Measurements from ENCODE around the gene CKS1B.

The CKS1B gene

GRCh38 chr1:155005076-155006011 is 30.9 kb downstream of the CKS1B start:
- peaks cover 60% of the 10 kb centered on the region for H3K79me2 ChIP-seq (ENCODE audit: insufficient read depth, low read depth)
- H2AFZ ChIP-seq (ENCODE audit: low read depth), result no peak overlapping the region
- no peak overlapping the region for H3K4me3 ChIP-seq (IDR thresholded peaks at IDR 0.05; ENCODE audit: insufficient read depth, low read depth, low read length)
- H3K27ac ChIP-seq, result peak overlapping the region; percentile 72
- peak overlapping the region; percentile 89 for H3K4me2 ChIP-seq
- H3K36me3 ChIP-seq (ENCODE audit: insufficient read depth), result no peaks in the 10 kb centered on the region
- no peaks in the 10 kb centered on the region for H4K20me1 ChIP-seq (ENCODE audit: insufficient read depth)
- TF ChIP-seq CTCF (conservative IDR thresholded peaks at IDR 0.05; ENCODE audit: low read depth, low read length), result no peak
- peak overlapping the region; percentile 85; the same call in 1 of the 2 replicates for H3K9ac ChIP-seq
- peaks cover 34% of the 10 kb centered on the region for H3K4me1 ChIP-seq (ENCODE audit: low read depth, poor library complexity, severe bottlenecking)
- H3K27me3 ChIP-seq (ENCODE audit: insufficient read depth, low read depth), result no peaks in the 10 kb centered on the region

- peaks cover 34% of the 10 kb centered on the region for H3K4me1 ChIP-seq (ENCODE audit: low read depth, poor library complexity, severe bottlenecking)
- H2AFZ ChIP-seq (ENCODE audit: low read depth), result no peak overlapping the region
- H3K4me3 ChIP-seq (IDR thresholded peaks at IDR 0.05; ENCODE audit: insufficient read depth, low read depth, low read length), result peak overlapping the region; percentile 33
- no peaks in the 10 kb centered on the region; the same call in 1 of the 2 replicates for H3K36me3 ChIP-seq (ENCODE audit: insufficient read depth)
- H3K27ac ChIP-seq, result peak overlapping the region; percentile 23; the same call in 1 of the 2 replicates
- H3K4me2 ChIP-seq, result no peak overlapping the region; the same call in 1 of the 2 replicates
- H3K9ac ChIP-seq, result no peak overlapping the region
- TF ChIP-seq CTCF (conservative IDR thresholded peaks at IDR 0.05; ENCODE audit: low read depth, low read length), result no peak
- H3K79me2 ChIP-seq (ENCODE audit: insufficient read depth, low read depth), result peaks cover 60% of the 10 kb centered on the region
- no peaks in the 10 kb centered on the region for H3K27me3 ChIP-seq (ENCODE audit: insufficient read depth, low read depth)
- H4K20me1 ChIP-seq (ENCODE audit: insufficient read depth), result no peaks in the 10 kb centered on the region
These were observed 32.2 kb downstream of the CKS1B start for GRCh38 chr1:155006601-155007101.

GRCh38 chr1:155007251-155007828 is 32.9 kb downstream of the CKS1B start:
- Histone ChIP-seq H3K4me1 (ENCODE audit: low read depth, poor library complexity, severe bottlenecking) (peaks cover 34% of the 10 kb centered on the region), H3K36me3 (ENCODE audit: insufficient read depth) (no peaks in the 10 kb centered on the region; the same call in 1 of the 2 replicates), H4K20me1 (ENCODE audit: insufficient read depth) (no peaks in the 10 kb centered on the region), H3K79me2 (ENCODE audit: insufficient read depth, low read depth) (peaks cover 60% of the 10 kb centered on the region), H3K4me3 (IDR thresholded peaks at IDR 0.05; ENCODE audit: insufficient read depth, low read depth, low read length) (peak overlapping the region; percentile 33), H3K4me2 (no peak overlapping the region; the same call in 1 of the 2 replicates), H3K27ac (no peak overlapping the region), H2AFZ (ENCODE audit: low read depth) (no peak overlapping the region), H3K27me3 (ENCODE audit: insufficient read depth, low read depth) (no peaks in the 10 kb centered on the region), H3K9ac (no peak overlapping the region)
- no peak for TF ChIP-seq CTCF (conservative IDR thresholded peaks at IDR 0.05; ENCODE audit: low read depth, low read length)

GRCh38 chr1:155008015-155008941 is 33.8 kb downstream of the CKS1B start:
- H3K27me3 ChIP-seq (ENCODE audit: insufficient read depth, low read depth), result no peaks in the 10 kb centered on the region
- H3K9ac ChIP-seq, result no peak overlapping the region
- H3K27ac ChIP-seq, result no peak overlapping the region
- H3K4me3 ChIP-seq (IDR thresholded peaks at IDR 0.05; ENCODE audit: insufficient read depth, low read depth, low read length), result no peak overlapping the region
- peaks cover 34% of the 10 kb centered on the region for H3K4me1 ChIP-seq (ENCODE audit: low read depth, poor library complexity, severe bottlenecking)
- TF ChIP-seq CTCF (conservative IDR thresholded peaks at IDR 0.05; ENCODE audit: low read depth, low read length), result no peak
- H3K79me2 ChIP-seq (ENCODE audit: insufficient read depth, low read depth), result peaks cover 53% of the 10 kb centered on the region
- no peak overlapping the region for H2AFZ ChIP-seq (ENCODE audit: low read depth)
- no peaks in the 10 kb centered on the region for H4K20me1 ChIP-seq (ENCODE audit: insufficient read depth)
- H3K36me3 ChIP-seq (ENCODE audit: insufficient read depth), result no peaks in the 10 kb centered on the region; the same call in 1 of the 2 replicates
- no peak overlapping the region for H3K4me2 ChIP-seq

All from KMS-11 (cell line).